HG03378 (cell line): ENCODE measurements around the gene PXYLP1.

Experiments used
- ATAC-seq: cut with Tn5 transposase; IDR thresholded peaks from one replicate; pipeline ENCODE4 v1.9.1; 2021; ENCODE audit warnings: mild to moderate bottlenecking, moderate library complexity; ENCODE audit not compliant: unreplicated experiment

Gene PXYLP1

DNA sequence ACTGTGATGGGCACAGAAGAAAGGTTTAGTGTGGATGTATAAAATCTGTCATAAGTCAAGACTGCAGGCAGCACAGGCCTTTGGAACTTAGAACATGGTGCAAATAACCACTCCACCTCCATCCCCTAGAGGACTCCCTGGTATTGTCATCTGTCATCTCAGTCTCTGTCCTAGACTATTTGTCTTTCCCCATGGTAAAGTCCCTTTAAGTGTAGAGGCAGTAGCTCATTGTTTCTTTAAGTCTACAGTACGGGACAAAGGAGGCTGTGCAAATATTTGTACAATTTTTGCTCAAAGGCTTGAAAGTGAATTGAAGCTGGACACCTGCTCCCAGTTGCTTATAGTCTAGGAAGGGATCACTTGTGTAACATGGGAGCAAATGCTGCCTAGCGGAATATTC, 3.2 kb upstream of the PXYLP1 start:
- ATAC-seq, result no peak

DNA sequence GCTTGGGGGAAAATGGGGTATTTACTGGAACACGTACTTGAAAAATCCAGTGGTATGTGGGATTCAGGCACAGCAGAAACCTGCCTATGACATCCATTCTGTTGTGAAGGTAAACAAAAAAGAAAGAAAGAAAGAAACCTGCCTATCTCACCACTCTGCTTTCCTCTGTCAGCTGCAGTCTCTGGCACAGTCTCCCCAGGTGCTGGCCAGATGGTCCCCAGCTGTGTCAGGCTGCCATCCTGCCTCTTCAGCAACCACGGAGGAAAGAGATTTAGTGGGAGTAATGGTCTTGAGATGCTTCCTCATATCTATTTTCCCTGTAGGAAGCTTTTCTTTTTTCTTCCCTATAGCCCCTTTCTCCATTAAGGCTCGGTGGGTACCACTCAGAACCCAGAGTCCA, 2.5 kb upstream of the PXYLP1 start:
- no peak for ATAC-seq

DNA sequence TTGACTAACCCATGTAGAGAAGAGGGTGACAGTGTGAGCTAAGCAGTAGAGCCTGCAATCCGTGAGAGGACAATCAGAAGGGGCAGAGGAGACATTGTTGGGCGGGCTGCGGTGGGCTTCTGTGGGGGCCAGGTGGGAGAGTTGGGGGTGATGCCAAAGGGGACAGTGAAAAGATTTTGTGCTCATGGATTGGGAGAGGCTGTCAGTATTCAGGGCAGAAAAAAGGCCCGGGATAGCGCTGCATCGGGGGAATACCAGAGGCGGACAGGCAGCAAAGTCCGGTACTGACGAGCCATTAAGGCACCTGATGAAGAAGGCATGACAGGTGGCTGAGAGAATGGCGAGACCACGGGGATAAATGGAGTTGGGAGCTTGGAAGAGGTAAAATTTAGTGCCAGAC, 1.3 kb upstream of the PXYLP1 start:
- no peak for ATAC-seq

DNA sequence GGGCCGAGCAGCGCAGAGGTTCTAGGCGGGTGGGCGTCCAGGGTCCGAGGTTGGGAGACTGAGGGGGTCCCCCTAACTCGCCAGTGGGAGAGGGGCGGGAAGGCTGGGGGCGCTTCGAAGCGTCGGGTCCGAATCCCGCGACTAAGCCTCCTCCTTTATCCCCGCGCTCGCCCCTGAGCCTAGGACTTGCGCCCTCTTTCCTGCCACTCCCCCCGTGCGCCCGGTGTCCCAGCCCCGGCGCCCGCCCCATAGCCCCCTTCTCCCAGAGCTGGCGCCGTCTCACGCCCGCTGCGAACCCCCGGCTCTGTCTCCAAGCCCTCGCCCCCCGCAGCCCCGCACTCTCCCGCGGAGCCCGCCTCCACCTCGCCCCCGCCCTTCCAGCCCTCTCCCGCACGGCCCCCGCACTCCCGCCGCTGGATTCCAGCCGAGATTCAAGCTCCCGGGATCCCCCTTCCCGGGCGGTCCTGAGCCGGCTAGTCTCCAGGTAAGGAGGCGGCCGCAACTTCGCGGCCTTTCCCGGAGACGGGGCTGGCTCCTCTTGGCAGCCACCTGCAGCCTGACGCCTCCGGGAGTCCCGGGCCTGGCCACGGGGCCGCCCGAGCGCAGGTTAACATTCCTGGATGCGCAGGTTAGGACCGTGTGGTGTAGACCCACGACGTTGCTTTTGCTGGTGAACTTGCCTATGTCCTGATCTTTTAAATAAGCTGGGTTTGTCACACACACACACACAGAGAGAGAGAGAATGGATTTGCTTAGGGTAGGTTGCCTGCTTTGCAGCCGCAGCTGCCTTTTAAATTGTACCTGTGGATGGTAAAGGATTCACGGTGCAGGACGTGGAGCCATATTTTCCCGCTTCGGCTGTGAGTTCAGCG, 563 bp downstream of the PXYLP1 start:
- ATAC-seq, result no peak

DNA sequence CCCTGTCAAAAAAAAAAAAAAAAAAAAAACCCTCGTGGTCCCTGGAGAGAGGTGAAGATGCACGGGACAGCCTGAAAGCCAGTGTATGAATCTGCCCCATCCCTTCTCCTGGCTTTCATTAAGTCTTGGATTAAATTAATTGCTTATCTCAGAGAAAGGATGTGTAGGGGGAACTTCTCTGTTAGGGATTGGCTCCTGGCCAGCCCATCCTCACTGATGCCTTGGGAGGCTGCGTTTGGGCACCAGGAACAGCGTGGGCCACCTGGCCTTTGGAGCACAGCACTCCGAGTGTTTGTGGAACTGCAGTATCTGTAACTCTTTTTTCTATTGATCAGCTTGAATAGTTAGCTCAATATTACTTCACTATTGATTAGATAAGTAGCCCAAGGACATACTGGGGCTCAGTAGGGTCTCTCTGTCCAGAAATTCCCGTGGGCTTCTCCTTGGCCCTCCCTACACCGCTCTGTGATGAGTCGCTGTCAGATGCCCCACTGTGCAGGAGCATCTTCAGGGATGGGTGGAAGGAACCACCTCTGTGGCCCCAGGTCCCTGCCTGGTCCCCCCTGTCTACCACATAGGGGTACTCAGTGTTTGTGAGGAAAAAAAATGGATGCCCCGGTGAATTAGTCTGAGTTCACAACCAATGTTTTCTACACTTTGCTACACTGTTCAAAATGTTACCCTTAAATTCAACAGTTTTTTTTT, 2.0 kb downstream of the PXYLP1 start:
- no peak for ATAC-seq

DNA sequence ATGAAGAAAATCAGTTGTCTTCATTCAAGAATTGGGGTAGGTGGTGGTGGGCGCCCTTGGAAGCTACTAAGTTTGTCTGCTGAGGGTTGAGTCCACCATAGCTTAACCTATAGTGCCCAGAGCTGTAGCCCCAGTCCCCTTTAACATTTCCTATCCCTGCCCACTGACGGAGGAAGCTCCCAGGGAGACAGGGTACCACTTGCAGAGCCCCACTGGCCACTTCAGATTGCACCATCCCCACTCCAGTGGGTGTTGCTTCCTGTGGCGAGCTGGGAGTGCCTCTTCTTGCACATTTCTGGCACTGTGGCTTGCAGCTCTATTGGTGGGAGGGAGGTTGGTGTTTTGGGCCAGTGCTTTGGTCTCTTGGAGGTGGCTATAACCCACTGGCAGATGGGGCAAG, 2.7 kb downstream of the PXYLP1 start:
- ATAC-seq, result no peak

DNA sequence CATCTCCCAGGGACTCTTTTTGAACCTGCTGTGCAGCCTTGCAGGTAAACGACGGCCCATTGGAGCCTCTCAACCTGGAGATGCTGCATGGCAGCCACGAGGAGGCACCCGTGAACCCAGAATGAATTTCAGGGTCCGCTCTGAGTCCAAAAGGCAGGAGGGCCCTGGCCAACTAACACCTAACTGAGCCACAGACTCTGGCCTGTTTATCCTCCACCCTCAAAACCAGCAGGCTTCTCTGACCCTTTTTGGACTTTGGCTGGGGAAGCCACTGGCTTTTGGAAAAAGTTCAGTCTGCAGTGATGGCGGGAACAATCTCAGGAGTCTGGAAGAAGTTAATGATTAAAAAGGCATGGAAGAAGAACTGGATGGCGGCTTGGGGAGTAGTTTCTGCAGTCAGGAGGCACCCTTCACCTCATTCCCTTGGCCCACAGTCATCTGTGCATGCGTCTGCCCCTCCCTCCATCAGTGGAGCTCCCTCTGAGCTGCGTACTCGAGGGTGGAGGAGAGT, 4.1 kb downstream of the PXYLP1 start:
- no peak for ATAC-seq

DNA sequence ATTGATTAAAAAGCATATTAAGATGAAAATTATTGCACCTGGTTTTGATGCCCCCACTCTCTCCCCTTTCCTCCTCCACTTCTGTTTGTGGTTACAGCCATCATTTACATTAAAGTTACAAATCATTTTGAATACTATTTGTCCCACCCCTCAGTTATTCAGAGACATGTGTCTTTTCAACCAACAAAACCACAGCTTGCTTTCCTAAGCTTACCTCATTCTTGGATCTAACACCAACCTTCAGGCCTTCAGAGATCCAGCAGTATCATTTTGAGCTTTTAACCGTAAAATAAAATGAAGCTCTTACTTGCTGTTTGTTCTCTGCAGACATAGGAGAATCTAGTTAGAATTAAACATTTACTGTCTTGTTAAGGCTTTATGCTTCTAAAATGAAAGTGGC, 4.7 kb downstream of the PXYLP1 start:
- ATAC-seq, result no peak

DNA sequence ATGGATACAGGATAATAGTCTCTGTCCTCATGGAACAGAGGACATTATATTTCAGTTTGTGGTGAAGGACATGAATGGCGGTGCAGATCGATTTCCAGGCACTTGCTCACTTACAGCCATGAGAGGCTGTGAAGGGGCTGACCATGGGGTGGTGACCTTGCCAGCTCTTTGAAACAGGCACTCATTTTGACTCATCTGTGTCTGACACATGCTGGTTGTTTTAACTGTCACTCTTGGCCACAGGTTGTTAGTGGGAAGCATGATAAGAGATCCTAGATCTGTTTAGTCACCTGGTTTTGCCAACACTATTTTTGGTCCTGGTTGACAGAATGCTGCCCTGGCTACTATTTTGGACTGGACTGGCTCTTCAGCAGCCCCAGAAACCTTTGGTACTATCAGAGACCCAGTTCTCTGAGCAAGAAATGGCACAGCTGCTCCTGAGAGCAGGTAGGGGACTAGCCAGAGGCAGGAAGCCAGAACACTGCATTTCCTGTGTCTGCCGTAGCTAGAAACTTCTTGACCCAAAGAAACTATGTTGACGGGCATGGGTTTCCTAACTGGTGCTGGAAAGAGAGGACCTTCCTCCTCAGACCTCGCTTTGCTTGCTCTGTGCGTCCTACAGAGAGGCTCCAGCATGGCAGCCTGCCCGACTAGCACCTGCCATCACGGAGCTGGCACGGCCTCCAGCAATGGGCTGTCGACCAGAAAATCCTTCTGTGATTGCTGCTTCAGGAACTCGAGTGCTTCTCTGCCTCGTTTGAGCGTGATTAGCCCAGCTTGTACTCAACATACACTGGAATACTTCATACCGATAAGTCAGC, 6.3 kb downstream of the PXYLP1 start:
- no peak for ATAC-seq

DNA sequence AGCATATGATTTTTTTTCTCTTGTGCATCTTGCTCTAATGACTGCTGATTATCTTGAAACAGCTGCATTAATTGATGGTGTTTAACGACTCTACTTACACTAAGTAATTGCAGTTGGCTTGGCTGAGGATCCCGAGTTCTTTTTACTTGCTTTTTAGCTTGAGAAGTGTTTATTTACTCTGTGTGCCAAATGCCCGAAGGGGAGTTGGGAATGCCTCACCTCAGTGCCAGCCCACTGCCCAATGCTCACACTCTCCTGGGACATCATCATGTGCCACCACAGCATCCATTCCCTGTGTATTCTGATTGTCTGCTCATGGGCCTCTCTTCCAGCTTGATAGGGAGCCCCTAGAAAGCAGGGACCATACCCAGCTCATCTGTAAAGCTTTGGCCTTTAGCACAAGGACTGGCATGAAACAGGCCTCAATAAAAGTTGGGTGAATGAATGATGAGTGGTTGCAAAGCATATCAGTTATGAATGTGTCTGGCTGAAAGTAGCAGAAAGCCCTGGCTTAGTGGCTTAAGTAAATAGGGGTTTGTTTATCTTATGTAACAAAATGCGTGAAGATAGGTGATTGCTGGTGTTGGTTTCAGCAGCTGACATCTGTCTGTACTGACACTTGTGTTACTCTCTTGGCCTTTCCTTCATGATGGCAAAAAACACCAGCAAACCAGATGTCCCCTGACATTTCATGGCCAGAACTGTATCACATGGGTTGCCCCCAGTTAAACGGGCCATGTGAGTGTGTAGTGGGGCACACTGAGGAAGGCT, 8.1 kb downstream of the PXYLP1 start:
- ATAC-seq, result no peak

DNA sequence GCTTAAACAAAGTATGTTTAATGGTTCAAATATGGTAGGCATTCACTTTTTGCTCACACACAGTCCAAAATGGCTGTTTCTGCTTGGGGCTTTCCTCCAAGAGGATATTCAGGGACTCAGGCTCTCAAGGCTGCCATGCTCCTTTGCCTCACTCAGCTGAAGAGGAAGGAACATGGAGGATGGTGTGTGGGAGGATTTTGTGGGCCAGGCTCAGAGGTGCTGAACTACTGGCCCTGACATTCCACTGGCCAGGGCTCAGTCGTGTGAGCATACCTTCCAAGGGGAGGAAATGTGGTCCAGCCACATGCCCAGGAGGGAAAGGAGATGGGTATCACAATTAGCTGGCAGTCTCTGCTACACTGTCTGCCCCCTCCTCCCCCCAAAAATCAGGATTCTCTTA, 8.7 kb downstream of the PXYLP1 start:
- ATAC-seq, result no peak

DNA sequence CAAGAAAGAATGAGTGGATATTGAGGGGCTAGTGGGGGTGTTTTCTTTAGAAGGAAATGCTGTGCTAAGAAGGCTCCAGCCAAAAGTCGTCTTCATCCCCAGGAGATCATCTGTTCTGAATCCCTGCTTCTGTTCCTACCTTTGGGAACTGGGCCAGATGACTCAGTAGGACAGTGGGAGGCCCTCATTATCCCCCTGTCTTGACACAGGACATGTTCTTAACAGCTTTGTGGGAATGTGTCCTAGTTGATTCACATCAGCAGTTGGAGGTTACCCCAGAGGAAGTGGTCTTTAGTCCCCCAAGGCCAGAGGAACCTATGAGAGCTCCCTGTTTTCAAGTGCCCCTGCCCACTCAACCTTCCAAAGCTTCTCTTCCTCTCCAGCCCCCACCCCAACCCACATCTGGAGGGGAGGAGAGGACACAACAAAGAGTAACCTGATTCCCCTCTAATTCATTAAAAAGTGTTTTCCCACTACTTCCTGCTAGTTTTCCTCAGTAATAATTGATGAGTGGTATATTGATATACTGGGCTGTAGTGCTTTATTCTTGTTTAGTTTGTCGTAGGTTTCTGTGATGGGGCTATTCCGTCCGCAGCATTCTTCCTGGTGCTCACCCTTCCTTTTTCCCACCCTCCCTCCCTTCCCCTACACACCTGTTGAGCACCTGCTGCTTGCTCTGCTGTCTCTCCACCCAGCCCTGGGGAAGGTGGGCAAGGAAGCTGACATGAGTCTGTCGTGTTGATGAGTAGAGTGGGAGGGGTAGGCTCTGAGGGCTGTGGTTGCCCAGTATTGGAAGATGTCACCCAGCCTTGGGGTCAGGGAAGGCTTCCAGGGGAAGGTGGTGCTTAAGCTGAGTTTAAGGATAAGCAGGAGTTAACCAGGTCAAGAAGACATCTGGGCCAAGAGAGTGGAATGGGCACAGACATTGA, 9.3 kb downstream of the PXYLP1 start:
- ATAC-seq, result no peak

DNA sequence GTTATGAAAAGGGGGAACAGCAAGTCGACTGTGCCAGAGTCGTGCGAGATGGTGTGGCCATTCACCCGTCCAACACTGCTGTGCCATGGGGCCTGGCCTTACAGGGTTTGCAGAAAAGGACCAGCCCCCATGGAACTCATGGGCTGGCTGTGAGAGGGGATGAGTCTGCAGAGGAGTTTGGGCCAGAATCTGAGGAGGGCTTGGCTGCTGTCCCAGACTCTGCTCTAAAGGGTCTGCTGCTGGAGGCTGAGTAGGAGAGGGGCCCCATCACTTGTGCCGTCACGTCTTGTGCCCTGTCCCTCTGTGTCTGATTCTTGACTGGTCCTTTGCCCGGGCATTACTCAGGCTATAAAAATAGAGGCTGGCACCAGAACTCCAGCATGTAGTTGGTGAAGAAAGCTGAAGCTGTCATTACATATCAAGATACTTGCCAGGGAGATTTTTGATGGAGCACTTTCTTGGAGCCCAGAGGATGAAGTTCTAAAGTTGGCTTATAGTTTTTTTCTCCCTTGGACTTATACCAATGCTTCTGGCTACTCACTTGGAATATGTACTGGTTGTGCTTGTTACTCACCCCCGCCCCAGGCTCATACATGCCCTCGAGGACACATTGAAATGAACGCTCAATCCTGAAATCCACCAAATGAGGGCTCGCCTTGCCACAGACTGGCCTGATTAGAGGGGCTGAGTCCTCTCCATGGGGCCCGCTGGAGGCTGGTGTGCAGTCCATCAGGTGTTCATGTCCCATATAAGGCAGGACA, 10.2 kb downstream of the PXYLP1 start:
- ATAC-seq, result no peak

DNA sequence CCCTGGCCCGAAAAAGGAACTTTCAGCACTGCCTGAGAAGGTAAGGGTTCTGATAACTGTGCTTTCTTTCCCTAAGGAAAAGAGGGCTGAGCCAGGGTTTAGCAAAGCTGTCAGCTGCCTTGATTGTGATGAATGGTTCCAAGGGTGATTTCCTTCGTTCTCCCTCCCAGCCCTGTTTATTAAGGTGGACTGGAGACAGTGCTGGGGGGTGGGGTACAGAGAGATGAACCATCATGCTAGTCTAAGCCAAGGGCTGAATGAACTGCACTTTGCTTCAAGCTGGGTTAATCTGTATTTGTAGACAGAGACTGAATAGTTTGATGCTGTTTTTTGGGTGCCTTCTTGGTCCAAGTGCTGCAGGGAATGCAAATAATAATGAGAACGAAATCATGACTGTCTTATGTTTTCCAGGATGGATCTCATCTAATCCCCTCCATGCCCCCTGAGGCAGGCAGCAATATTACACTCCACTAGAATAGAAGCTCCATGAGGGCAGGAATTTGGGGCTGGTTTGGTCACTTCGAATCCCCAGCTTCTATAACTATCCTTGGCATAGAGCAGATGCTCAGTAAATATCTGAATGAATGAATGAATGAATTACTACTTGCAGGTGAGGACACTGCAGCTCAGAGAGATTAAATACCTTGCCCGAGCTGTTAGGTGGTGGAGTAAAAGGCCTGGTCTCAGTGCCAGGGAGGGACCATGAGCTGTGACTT, 10.9 kb downstream of the PXYLP1 start:
- no peak for ATAC-seq

DNA sequence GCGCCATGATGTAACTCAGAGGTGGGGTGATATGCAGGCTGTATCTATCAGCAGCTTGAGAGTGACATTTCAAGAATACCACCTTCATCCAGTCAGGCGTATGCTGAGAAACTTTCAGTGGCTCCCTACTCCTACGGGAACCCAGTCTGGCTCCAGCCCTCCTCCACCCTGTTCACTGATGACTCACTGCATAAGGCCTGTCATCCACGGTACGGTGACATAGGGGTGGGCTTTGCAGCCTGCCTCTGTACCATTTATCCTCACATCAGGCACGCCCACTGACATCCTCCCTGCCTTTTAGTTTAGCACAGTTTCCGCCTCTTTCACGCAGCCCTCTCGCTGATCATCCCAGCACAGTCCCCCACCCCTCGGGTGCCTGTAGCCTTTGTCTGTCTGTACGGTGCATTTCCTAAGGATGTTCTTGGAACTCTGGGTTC, 11.7 kb downstream of the PXYLP1 start:
- ATAC-seq, result no peak

DNA sequence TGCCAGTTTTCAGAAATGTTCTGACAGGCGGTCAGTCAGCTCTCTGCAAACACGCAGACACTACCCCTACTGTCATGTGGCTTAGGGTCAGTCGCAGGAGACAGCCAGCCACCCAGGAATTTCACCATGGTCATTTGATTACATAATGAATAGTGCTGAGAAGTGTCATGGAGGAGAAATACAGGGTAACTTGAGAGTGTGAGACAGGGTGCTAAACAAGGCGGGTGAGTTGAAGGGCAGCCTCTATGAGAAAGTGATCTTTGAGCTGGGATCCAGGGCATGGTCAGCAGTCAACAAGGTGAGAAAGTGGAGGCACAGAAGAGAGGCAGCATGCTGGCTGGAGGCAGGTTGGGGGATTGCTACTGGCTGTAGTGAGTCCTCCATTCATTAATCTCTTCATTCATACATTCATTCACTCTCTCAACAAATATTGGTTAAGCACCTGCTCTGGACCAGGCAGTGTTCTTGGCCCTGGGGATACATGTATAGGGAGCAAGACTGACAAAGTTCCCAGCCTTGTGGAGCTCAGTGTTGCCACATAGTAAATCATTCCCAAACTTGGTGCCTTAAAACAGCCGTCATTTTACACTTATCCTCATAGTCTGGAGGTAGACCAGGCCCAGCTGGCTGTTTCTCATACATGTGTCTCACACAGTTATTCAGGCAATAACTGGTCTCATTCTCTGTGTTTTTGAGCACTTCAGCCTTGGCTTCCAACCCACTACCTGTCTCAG, 14.8 kb downstream of the PXYLP1 start:
- ATAC-seq, result no peak

DNA sequence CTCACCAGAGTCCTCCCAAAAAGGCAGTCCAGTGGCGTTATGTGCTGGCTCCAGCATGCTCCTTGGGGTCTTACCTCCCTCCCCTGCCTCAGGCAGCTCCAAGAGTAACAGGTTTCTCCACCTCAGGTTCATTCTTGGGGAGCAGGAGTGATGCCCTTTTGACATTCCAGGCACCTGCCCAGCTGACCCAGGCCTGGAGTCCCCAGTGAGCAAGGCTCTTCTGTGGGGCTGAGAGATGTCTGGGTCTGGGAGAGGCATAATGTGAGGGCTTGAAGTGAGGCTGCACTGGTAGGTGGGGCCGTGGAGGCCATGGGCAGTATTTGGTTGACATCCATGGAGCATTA, 15.3 kb downstream of the PXYLP1 start:
- no peak for ATAC-seq

DNA sequence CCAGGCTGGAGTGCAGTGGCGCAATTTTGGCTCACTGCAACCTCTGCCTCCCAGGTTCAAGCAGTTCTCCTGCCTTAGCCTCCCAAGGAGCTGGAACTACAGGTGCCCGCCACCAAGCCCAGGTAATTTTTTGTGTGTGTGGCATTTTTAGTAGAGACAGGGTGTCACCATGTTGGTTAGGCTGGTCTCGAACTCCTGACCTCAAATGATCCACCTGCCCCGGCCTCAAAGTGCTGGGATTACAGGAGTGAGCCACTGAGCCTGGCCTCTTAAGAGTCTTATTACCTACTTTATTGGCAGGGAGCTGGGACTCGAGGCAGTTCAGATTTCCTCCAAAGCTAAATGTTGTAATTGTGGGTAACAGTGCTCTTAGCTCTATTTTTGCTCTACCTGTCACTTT, 16.4 kb downstream of the PXYLP1 start:
- ATAC-seq, result no peak
